Hematopoietic multipotent progenitor cell (in vitro differentiated cells): Measurements from ENCODE around the gene NEURL1B. TPM values are rescaled to one million over a fixed set of nuclear protein-coding genes. Genes with fewer than 3 reads are reported as not detected.

ENCODE experiments used
- DNase-seq, 3 donors: peaks; one replicate each; pipeline ENCODE4 v3.0.0-alpha.2; 2011 to 2015; ENCODE audit warnings: low read depth in 2 of 3, low spot score in 2 of 3
- total RNA-seq: library from RNA; depleted of rRNA; stranded (reverse); fragments of >200 nt; gene quantifications from one replicate; pipeline ENCODE4 v1.2.3, GENCODE V29; 2012

Gene NEURL1B
- total RNA-seq, 1 donor, result 18.3 TPM

DNA sequence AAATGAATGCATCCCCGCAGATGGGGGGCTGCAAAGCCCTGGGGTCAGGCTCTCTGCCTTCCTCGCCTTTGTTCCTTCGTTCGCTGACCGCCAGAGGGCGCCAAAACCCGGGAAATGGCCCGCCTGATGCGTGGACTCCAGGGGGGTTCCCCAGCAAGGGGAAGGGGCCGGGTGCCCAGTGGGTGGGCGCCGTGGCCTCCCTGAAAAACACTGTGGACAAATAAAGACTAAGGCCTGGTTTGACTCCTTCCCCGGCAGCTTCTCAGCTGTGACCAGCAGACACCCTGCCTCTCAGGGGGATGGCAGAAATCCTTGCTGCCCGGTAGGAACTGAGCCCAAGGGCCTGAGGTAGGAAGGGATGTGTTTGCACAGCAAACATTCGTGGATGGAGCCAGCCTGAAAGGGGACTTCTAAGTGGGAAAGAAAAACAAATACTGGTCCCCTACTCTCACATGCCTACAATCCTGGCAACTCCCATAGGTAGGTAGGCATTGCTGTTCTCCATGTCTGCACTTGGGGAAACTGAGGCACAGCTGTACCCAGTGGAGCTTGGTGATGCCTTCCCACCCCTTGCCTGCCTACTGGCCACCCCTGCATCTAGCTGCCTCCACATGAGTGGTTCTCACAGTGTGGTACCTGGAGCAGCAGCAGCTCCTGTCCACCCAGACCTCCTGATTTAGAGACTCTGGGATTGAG lies 72.2 kb downstream of the NEURL1B start:
- peak; percentile 59 to 68 (median 62) for DNase-seq

- no peak for DNase-seq
Measured at GRCh38 chr5:172713809-172714490, 72.9 kb downstream of the NEURL1B start.

GRCh38 chr5:172714491-172715420 lies 73.7 kb downstream of the NEURL1B start:
- peak; percentile 45 to 67 (median 64) for DNase-seq

DNA sequence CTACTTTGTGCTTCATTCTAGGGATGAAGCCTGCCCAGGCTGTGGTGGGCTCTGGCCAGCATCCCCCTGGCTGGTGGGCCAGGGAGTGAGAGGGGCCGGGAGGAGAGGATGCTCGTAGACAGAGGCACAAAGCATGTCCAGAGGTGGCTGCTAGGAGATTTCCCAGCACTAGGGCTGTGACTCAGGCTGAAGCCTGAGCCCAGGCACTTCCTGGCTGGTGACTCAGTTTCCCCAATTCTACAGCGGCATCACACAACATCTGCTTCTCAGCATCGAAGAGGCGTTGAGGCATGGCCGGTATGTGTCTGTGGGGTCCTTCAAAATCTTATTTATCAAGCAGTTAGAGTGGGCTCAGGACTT lies 74.3 kb downstream of the NEURL1B start:
- DNase-seq, result no peak

DNA sequence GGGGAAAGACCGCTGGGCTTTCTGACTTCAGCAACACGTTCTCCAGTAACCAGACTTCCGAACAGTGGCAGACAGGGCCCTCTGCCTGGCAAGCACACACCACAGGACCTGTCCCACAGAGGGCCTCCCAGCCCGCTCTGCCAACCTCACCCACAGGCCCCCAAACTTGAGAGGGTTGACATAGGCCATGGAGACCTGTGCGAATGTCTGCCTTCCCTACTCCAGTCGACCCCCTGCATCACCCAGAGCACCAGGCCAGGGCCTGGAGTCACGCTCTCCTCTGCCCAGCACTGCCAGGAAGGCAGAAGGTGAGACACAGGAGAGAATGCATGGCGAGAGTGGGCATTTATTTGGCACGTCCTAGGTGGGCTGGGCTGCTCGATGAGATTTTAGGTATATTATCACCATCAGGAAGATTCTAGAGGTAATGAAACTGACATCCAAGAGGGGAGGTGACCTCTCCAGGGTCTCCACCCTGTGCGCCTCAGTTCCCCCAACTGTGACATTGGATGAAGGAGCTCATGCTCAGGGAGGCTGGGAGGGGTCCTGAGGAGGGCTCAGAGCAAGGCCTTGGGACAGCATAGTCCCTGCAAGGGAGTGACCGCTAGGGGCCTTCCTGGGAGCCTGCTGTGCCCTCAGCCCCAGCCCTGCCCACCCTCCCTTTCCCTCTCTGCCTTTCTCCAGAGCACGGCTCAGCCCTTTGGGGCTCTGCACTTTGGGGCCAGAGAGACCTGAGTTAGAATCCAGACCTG lies 75.0 kb downstream of the NEURL1B start:
- DNase-seq, result no peak

DNA sequence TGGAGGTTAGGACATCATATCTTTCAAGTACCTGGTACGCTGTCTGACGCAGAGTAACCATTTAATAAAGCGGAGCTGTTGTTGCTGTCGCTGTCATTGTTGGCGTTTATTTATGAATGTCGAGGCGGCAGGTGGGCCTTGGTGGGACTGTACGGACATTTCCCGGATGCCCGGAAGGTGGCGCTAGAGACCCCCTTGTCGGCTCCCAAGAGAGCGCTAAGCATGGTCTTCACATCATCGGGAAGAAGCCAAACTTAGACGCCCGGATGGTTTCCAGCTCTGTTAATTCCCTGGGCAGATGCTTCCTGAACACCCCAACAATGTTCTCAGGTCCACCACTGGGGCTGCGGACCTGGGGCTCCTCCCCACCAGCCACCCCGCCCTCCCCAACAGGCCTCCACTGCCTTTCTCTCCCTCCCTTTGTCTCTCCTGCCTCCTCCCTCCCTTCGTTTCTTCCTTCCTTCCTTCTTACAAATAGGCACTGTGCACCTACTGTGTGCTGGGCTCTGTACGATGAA lies 75.8 kb downstream of the NEURL1B start:
- peak; percentile 72 to 86 (median 80) for DNase-seq

- no peak for DNase-seq
Measured at GRCh38 chr5:172717481-172718195, 76.6 kb downstream of the NEURL1B start.

DNA sequence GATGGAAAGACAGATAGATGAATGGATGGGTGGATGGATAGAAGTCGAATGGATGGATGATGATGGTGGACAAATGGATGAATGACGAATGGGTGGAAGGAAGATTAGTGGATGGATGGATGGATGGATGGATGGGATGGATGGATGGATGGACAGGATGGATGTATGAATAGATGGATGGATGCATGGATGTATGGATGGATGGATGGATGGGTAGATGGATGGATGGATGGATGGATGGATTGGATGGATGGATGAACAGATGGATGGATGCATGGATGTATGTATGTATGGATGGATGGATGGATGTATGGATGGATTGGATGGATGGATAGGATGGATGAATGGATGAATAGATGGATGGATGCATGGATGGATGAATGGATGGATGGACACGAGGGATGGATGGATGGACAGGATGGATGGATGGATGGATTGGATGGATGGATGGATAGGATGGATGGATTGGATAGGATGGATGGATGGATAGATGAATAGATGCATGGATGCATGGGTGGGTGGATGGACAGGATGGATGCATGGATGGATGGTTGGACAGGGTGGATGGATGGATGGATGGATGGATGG lies 77.6 kb downstream of the NEURL1B start:
- no peak for DNase-seq

DNA sequence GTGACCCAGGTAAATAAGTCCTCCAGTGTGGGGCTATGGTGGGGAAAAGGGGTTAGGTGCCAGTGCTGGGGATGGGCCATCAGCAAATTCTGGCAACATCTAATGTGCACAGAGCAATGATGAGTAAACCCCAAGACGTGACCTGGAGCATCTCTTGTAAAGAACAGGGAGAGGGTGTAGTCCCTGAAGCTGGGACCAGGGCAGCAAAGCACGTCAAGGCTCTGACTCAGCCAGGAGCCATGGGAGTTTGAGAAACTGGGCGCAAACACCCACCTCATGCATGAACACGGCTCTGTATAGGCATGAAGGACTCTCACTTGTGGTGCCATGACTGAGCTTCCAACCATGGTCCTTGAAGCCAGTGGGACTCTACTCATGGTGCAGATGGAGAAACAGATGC lies 78.1 kb downstream of the NEURL1B start:
- DNase-seq, result no peak

- no peak for DNase-seq
Measured at GRCh38 chr5:172720655-172721054, 79.6 kb downstream of the NEURL1B start.

DNA sequence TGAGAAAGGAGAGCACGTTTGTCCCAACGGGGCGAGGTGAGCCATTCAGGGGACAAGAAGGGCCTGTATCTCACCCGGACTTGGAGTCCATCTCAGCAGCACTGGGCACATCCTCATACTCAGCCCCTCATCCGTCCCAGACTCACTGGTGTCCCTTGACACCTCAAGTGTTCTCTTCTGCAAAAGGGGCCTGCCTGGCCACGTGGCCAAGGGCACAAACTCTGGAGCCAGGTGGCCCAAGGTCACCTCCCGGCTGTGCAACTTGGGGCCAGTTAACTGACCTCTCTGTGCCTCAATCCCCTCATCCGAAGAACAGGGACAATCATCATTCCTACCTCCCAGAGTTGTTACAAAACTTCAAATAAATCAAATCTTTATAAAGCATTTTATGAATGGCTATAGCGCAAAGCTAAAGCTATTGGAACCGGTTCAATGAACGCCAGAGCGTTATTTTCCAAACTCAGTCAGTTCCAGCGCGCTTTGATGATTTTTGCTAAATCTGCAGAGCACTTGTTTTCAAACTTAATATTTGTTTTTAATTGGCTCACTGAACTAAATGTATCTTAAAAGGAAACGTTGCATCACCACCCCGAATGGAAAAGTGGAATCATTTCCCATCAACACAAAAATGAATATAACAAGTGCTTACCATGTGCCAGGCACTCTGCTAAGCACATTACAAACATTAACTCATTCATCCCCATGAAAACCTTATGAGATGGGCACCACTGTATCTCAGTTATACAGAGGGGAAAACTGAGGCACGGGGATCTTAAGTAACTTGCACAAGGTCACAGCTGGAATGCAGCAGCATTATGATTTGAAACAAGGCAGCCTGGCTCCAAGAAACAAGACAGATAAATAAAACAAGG lies 80.6 kb downstream of the NEURL1B start:
- DNase-seq, result no peak

DNA sequence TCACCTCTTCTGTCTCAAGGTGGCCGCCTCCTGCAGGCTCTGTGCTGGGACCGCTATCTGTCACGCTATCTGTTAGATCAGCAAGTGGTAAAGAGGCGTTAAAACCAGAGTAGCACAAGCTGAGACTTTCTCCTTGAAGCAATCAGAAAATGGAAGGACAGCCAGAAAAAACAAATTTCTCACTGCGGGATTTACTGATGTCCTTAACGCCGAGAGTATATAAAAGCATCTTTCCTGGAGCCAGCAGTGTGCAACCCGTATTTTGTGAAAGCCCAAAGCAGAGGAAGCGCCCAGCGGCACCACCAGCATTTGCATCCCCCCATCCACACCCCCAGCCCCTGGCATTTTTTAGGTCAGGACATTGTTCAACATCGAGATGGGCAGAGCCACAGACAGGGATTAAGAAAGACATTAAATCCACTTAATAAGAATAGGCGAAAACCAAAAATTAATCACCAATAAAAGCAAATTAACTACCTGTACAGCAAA lies 81.3 kb downstream of the NEURL1B start:
- no peak for DNase-seq

GRCh38 chr5:172723508-172723907 lies 82.4 kb downstream of the NEURL1B start:
- DNase-seq, result no peak

- DNase-seq, result no peak
Measured at GRCh38 chr5:172724242-172725183, 83.5 kb downstream of the NEURL1B start.

GRCh38 chr5:172725273-172725672 lies 84.2 kb downstream of the NEURL1B start:
- DNase-seq, result no peak

GRCh38 chr5:172725785-172726184 lies 84.7 kb downstream of the NEURL1B start:
- no peak for DNase-seq

DNA sequence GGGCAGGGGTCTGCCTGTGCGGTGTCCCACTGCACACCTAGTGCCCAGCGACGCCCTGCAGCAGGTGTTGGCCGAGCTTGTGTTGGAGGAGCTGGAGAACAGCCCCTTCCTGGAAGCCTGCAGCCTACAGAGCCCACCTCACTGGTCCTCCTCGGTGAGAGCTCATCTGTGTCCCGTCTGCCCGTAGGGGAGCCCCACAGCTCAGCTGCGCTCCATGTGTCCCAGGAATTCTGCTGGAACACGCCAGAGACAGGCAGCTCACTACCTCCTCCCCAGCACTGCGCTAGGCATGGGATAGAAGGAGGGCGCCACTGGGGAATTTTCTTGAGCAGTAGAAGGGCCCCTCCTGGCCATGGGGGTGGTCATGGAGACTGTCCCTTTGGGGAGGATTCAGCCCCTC lies 85.9 kb downstream of the NEURL1B start:
- DNase-seq, result no peak
